GM23338 (cell line): ENCODE measurements around the gene FAM222A. TPM values are rescaled to one million over a fixed set of nuclear protein-coding genes. Genes with fewer than 3 reads are reported as not detected.

Source experiments
- ATAC-seq: fragments of 200-7000 bp; cut with Tn5 transposase; 3 replicates; pipeline ENCODE4 v1.9.1; 2020
- DNase-seq: peaks from one replicate; pipeline ENCODE4 v3.0.0-alpha.2; 2015; ENCODE audit warnings: low spot score
- H2AFZ ChIP-seq: fragments of 200-600 bp; sonication (generic); 2 replicates; pipeline ENCODE4 v1.8.0; 2016; ENCODE audit warnings: antibody characterized with exemption, mild to moderate bottlenecking, moderate library complexity
- H3F3A ChIP-seq: fragments of 200-600 bp; sonication (generic); replicated peaks from 2 replicates; pipeline ENCODE4 v1.8.0; 2017; ENCODE audit warnings: antibody characterized with exemption, mixed run types, low read depth
- H3K27ac ChIP-seq: fragments of 200-600 bp; sonication (generic); 2 replicates; pipeline ENCODE4 v1.6.1; 2016; ENCODE audit warnings: low read depth
- H3K27me3 ChIP-seq: fragments of 200-600 bp; sonication (generic); 2 replicates; pipeline ENCODE4 v1.8.0; 2016; ENCODE audit warnings: mild to moderate bottlenecking, mixed run types, moderate library complexity; ENCODE audit not compliant: insufficient read depth
- H3K36me3 ChIP-seq: fragments of 200-600 bp; sonication (generic); 2 replicates; pipeline ENCODE4 v1.8.0; 2016; ENCODE audit warnings: mild to moderate bottlenecking; ENCODE audit not compliant: insufficient read depth
- H3K4me1 ChIP-seq: fragments of 200-600 bp; sonication (generic); 2 replicates; pipeline ENCODE4 v1.8.0; 2016; ENCODE audit warnings: mild to moderate bottlenecking, moderate library complexity; ENCODE audit not compliant: insufficient read depth
- H3K4me2 ChIP-seq: fragments of 200-600 bp; sonication (generic); 2 replicates; pipeline ENCODE4 v1.7.1; 2017; ENCODE audit warnings: mixed run types
- H3K4me3 ChIP-seq: fragments of 200-600 bp; sonication (generic); 2 replicates; pipeline ENCODE4 v1.6.1; 2016; ENCODE audit warnings: mixed run types
- H3K79me2 ChIP-seq: fragments of 200-600 bp; sonication (generic); replicated peaks from 2 replicates; pipeline ENCODE4 v1.8.0; 2017; ENCODE audit warnings: mild to moderate bottlenecking; ENCODE audit not compliant: insufficient read depth
- H3K9me2 ChIP-seq: fragments of 200-600 bp; sonication (generic); 2 replicates; pipeline ENCODE4 v1.8.0; 2017; ENCODE audit not compliant: insufficient read depth
- H4K20me1 ChIP-seq: fragments of 200-600 bp; sonication (generic); replicated peaks from 2 replicates; pipeline ENCODE4 v1.8.0; 2017; ENCODE audit warnings: mild to moderate bottlenecking; ENCODE audit not compliant: insufficient read depth
- H3K27ac Mint-ChIP-seq: 2 replicates; pipeline ENCODE4 v1.8.0; 2020; ENCODE audit warnings: inconsistent platforms, mild to moderate bottlenecking, moderate library complexity, mixed read lengths
- H3K27me3 Mint-ChIP-seq: 3 replicates; pipeline ENCODE4 v1.8.0; 2022; ENCODE audit warnings: low read depth, mild to moderate bottlenecking, moderate library complexity, mixed read lengths, inconsistent platforms; ENCODE audit not compliant: insufficient read depth, poor library complexity
- H3K36me3 Mint-ChIP-seq: 3 replicates; pipeline ENCODE4 v1.8.0; 2021; ENCODE audit warnings: low read depth, mild to moderate bottlenecking, inconsistent platforms, moderate library complexity, mixed read lengths
- H3K4me1 Mint-ChIP-seq: 3 replicates; pipeline ENCODE4 v1.8.0; 2020; ENCODE audit warnings: mild to moderate bottlenecking, inconsistent platforms, mixed read lengths
- H3K4me3 Mint-ChIP-seq: 3 replicates; pipeline ENCODE4 v1.8.0; 2021; ENCODE audit warnings: moderate library complexity, mild to moderate bottlenecking, inconsistent platforms, mixed read lengths
- H3K9me3 Mint-ChIP-seq: 3 replicates; pipeline ENCODE4 v1.8.0; 2020; ENCODE audit warnings: moderate library complexity, mild to moderate bottlenecking, inconsistent platforms, mixed read lengths
- CREB1 ChIP-seq: fragments of 250-450 bp; sonication (Bioruptor Pico); IDR thresholded peaks from 2 replicates; pipeline ENCODE4 v1.5.0; 2020; ENCODE audit warnings: low read depth, mild to moderate bottlenecking, moderate library complexity
- CTCF ChIP-seq, 2 experiments: fragments of 200-600 bp in 1 of 2; sonication (generic) in 1 of 2; conservative IDR thresholded peaks; 2 replicates each; pipeline versions ENCODE4 v1.5.1 to v1.6.1; 2016 to 2017; ENCODE audit warnings: antibody characterized with exemption in 2 of 2, low read depth in 2 of 2, mild to moderate bottlenecking in 2 of 2, moderate library complexity in 1 of 2
- ETS1 ChIP-seq: IDR thresholded peaks from 2 replicates; pipeline ENCODE4 v1.6.1; 2016; ENCODE audit warnings: antibody characterized with exemption
- EZH2 ChIP-seq: fragments of 200-600 bp; sonication (generic); IDR thresholded peaks from one replicate; pipeline ENCODE4 v1.8.0; 2017; ENCODE audit warnings: antibody characterized with exemption, mild to moderate bottlenecking, low read depth; ENCODE audit not compliant: unreplicated experiment
- EZH2phosphoT487 ChIP-seq: fragments of 200-600 bp; sonication (generic); IDR thresholded peaks from one replicate; pipeline ENCODE4 v1.8.1; 2018; ENCODE audit warnings: antibody characterized with exemption; ENCODE audit not compliant: unreplicated experiment
- JUNB ChIP-seq: IDR thresholded peaks from one replicate; pipeline ENCODE4 v1.6.1; 2016; ENCODE audit warnings: antibody characterized with exemption; ENCODE audit not compliant: unreplicated experiment
- NANOG ChIP-seq: IDR thresholded peaks from 2 replicates; pipeline ENCODE4 v1.6.1; 2016; ENCODE audit warnings: antibody characterized with exemption, borderline replicate concordance
- POLR2AphosphoS5 ChIP-seq: IDR thresholded peaks from 2 replicates; pipeline ENCODE4 v1.6.1; 2016; ENCODE audit warnings: antibody characterized with exemption, low read depth
- REST ChIP-seq: IDR thresholded peaks from one replicate; pipeline ENCODE4 v1.6.1; 2018; ENCODE audit warnings: antibody characterized with exemption; ENCODE audit not compliant: unreplicated experiment
- STAT1 ChIP-seq: IDR thresholded peaks from one replicate; pipeline ENCODE4 v1.6.1; 2016; ENCODE audit warnings: antibody characterized with exemption; ENCODE audit not compliant: unreplicated experiment
- ZNF114 ChIP-seq: fragments of 250-450 bp; sonication (Bioruptor Pico); IDR thresholded peaks from 2 replicates; pipeline ENCODE4 v1.5.0; 2020; ENCODE audit warnings: mild to moderate bottlenecking, moderate library complexity
- ZNF331 ChIP-seq: fragments of 250-450 bp; sonication (Bioruptor Pico); IDR thresholded peaks from 2 replicates; pipeline ENCODE4 v1.5.0; 2020; ENCODE audit warnings: low read depth, mild to moderate bottlenecking, moderate library complexity
- ZNF462 ChIP-seq: fragments of 250-450 bp; sonication (Bioruptor Pico); IDR thresholded peaks from 2 replicates; pipeline ENCODE4 v1.5.0; 2020; ENCODE audit warnings: mild to moderate bottlenecking, moderate library complexity
- polyA plus RNA-seq: library from polyadenylated mRNA; unstranded; fragments of >200 nt; fragmentation: Nextera tagmentation; extraction: Ambion mirVana; gene quantifications from 2 replicates; pipeline ENCODE4 v1.2.1, GENCODE V29; 2016
- total RNA-seq: library from RNA; depleted of rRNA; stranded (reverse); fragments of >200 nt; shearing (Covaris generic); gene quantifications from 2 replicates; pipeline ENCODE4 v1.2.3, GENCODE V29; 2014

The FAM222A gene
- total and polyA plus RNA-seq, 2 experiments from 2014 or later = 0.78 to 2.1 TPM

DNA sequence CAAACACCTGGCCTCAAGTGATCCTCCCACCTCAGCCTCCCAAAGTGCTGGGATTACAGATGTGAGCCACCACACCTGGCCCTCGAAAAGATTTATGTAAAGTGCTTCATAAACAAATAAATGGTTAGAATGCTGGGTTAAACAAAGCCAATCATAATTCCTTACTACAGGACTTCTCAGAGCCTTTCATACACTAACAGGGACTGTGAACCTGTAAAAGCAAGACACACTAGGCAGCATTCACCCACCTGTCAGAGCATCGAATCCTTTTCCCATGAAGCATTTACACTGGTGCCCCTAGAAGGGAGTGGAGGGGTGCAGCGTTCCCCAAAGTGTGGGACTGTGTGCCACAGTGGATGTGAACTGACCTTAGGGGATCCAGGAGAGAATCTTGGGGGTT lies 90.1 kb downstream of the FAM222A start:
- no peak for TF ChIP-seq EZH2phosphoT487
- TF ChIP-seq ZNF462 (CRISPR knock-in tag) = no peak
- no peak for TF ChIP-seq POLR2AphosphoS5
- no peak for TF ChIP-seq NANOG
- TF ChIP-seq CREB1 (CRISPR knock-in tag) = no peak
- no peak for TF ChIP-seq REST
- no peak for TF ChIP-seq ETS1
- no peak for TF ChIP-seq EZH2
- TF ChIP-seq CTCF (conservative IDR thresholded peaks at IDR 0.05; ENCODE audit: low read depth in 2 of 2) = no peak
- TF ChIP-seq ZNF114 = no peak
- TF ChIP-seq STAT1 = no peak
- TF ChIP-seq ZNF331 (CRISPR knock-in tag) = no peak
- TF ChIP-seq JUNB = no peak
- no peak overlapping the region for H2AFZ ChIP-seq
- Mint-ChIP-seq H3K27ac (no peak overlapping the region), H3K4me1 (no peaks in the 10 kb centered on the region), H3K36me3 (no peaks in the 10 kb centered on the region), H3K9me3 (no peaks in the 10 kb centered on the region), H3K4me3 (no peak overlapping the region), H3K27me3 (no peaks in the 10 kb centered on the region)
- no peaks in the 10 kb centered on the region for H4K20me1 ChIP-seq
- H3K27ac ChIP-seq = no peak overlapping the region
- H3F3A ChIP-seq = no peaks in the 10 kb centered on the region
- ATAC-seq (no peak), DNase-seq (no peak)
- H3K36me3 ChIP-seq = no peaks in the 10 kb centered on the region
- no peaks in the 10 kb centered on the region for H3K9me2 ChIP-seq
- H3K4me1 ChIP-seq = no peaks in the 10 kb centered on the region
- no peak overlapping the region for H3K4me3 ChIP-seq
- H3K4me2 ChIP-seq = no peak overlapping the region
- no peaks in the 10 kb centered on the region for H3K27me3 ChIP-seq
- H3K79me2 ChIP-seq = no peaks in the 10 kb centered on the region
